Measurements from ENCODE around the gene DZIP3.

DZIP3 gene

DNA sequence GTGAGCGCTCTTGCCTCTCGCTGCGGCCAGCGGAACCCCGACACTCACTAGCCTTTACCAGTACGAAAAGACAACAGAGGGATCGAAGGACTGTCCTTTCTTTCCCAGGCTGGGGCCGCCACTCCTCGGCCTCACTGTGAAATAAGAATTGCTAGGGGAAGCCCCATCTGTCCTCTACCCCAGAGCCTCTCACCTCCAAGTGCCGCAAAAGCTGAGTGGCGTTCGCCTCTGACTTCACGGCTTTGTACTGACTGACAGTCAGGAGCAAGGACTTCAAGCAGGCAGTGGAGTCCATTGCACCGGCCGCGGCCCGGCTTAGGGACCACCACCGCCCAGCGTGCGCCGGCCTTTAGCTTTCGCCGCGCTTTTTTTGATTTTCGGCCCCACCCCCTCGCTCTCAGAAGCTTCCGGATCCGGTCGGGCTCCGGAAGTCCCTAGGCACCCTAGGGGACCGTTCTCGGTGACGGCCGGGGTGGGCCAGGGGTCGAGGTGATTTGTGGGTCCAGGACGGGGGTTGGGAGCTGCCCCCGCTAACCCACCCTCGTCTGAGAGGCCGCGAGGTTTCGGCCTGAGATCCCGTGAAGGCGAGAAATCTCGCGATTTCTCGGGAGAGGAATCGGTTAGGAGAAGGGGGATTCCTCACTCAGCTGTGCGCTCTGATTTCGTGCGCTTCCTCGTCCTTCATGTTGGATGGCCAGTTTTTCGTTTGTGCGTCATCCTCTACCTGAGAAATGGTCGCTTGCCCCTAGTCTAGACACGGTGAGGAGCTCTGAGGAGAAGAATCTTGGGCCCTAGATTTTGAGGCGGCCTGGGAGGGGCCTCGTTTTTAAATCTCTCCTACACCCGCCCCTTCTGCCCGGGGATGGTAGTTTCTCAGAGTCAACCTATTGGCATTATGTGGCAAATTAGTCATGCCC, at the start of gene DZIP3, which contains the start of gene CIP2A:
DZIP3 (plus strand) TSS at position 642 of the 917 bp plus-strand sequence. CDS start 15,685 bp downstream, outside the sequence.
CIP2A (minus strand) TSS at position 358 of the 917 bp plus-strand sequence; CDS start at position 295, 63 bp downstream.
- Histone ChIP-seq H3K4me1 (ENCODE audit: insufficient read depth, low read length) (peaks cover 9% of the 10 kb centered on the region), H3K9me3 (ENCODE audit: control insufficient read depth, insufficient read depth, low read length) (no peaks in the 10 kb centered on the region), H3K36me3 (ENCODE audit: insufficient read depth, low read length) (no peaks in the 10 kb centered on the region), H3K9ac (ENCODE audit: low read depth, low read length) (peak within 1 kb of the TSS; percentile 97)

DNA sequence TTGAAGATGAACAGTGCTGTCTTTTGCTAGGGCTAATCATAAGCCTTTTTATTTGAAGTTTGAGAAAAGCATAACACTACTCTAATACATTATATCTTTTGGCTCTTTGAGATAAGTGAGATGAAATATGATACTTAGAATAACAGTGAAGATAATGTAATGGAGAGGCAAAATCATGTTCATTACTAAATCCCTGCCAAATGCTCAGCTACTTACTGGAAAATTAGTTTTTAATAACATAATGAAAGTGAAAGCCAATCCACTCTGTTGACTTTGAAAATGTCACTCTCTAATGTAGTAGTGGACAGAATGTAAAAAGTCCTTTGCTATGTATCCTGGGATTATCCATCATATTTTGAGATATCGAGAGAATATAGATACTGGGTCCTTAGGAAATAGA, 43.3 kb upstream of the DZIP3 start:
- H3K9ac ChIP-seq (ENCODE audit: low read depth, low read length): no peak overlapping the region
- no peaks in the 10 kb centered on the region for H3K9me3 ChIP-seq (ENCODE audit: control insufficient read depth, insufficient read depth, low read length)
- H3K36me3 ChIP-seq (ENCODE audit: insufficient read depth, low read length): no peaks in the 10 kb centered on the region; the same call in 1 of the 2 replicates
- no peaks in the 10 kb centered on the region for H3K4me1 ChIP-seq (ENCODE audit: insufficient read depth, low read length)

GRCh38 chr3:108546692-108547091, 42.8 kb upstream of the DZIP3 start:
- Histone ChIP-seq H3K9ac (ENCODE audit: low read depth, low read length) (no peak overlapping the region), H3K4me1 (ENCODE audit: insufficient read depth, low read length) (no peaks in the 10 kb centered on the region), H3K36me3 (ENCODE audit: insufficient read depth, low read length) (no peaks in the 10 kb centered on the region; the same call in 1 of the 2 replicates), H3K9me3 (ENCODE audit: control insufficient read depth, insufficient read depth, low read length) (no peaks in the 10 kb centered on the region)

DNA sequence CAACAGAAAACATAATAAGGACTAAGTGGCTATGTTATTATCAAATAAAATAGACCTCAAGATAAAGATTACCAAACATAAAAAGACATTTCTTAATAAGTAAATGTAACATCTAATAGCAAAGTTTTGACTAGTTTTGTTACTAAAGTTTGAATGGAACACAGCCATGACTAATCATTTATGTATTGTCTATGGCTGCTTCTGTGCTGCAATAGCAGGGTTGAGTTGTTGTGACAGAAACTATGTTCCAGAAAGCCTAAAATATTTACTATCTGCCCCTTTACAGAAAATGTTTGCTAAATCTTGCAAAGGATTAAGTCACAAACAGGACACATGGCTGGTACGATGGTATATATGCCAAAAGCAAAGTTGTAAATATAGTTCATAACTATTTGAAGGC, 41.2 kb upstream of the DZIP3 start:
- Histone ChIP-seq H3K9ac (ENCODE audit: low read depth, low read length) (no peak overlapping the region), H3K36me3 (ENCODE audit: insufficient read depth, low read length) (no peaks in the 10 kb centered on the region; the same call in 1 of the 2 replicates), H3K4me1 (ENCODE audit: insufficient read depth, low read length) (no peaks in the 10 kb centered on the region), H3K9me3 (ENCODE audit: control insufficient read depth, insufficient read depth, low read length) (no peaks in the 10 kb centered on the region)

DNA sequence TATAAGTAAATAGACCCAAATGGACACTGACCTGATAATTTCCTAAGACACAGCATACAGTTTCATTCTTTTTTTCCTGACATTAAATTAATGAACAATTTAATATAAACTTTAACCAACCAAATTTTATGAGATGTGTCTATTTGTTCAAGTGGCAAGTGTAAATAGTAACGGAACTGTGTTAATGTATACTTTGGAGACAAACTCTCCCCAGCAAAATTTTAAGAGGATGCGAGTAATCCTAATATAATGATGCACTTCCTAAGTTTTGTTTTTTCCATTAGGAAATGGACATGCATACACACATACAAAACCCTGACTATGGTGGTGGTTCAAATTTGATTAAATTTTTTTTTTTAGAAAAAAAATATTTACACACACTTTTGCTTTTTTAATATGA, 40.6 kb upstream of the DZIP3 start:
- no peaks in the 10 kb centered on the region for H3K4me1 ChIP-seq (ENCODE audit: insufficient read depth, low read length)
- no peaks in the 10 kb centered on the region for H3K9me3 ChIP-seq (ENCODE audit: control insufficient read depth, insufficient read depth, low read length)
- H3K9ac ChIP-seq (ENCODE audit: low read depth, low read length): no peak overlapping the region
- no peaks in the 10 kb centered on the region; the same call in 1 of the 2 replicates for H3K36me3 ChIP-seq (ENCODE audit: insufficient read depth, low read length)

- Histone ChIP-seq H3K4me1 (ENCODE audit: insufficient read depth, low read length) (no peaks in the 10 kb centered on the region), H3K9ac (ENCODE audit: low read depth, low read length) (no peak overlapping the region), H3K36me3 (ENCODE audit: insufficient read depth, low read length) (peaks cover 3% of the 10 kb centered on the region; the same call in 1 of the 2 replicates), H3K9me3 (ENCODE audit: control insufficient read depth, insufficient read depth, low read length) (no peaks in the 10 kb centered on the region)
Observed at GRCh38 chr3:108552267-108553159, 37.0 kb upstream of the DZIP3 start.

DNA sequence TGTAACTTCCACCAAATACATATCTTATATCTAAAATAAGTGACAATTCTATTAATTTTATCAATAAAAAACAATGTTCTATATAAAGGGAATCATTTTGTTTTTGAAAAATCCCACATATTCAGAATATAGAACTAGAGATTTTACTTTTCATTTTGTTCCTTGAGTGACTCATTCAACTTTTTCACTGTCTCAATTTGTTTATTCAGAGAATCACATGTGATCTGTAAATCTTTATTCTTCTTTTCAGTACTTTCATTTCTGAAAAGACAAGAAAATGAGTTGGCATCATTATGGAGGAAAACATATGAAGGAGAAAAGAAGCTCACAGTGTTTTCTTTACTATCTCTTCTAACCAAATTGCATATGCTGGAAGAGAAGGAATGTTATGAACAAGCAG, 35.3 kb upstream of the DZIP3 start:
- Histone ChIP-seq H3K9me3 (ENCODE audit: control insufficient read depth, insufficient read depth, low read length) (no peaks in the 10 kb centered on the region), H3K9ac (ENCODE audit: low read depth, low read length) (no peak overlapping the region), H3K36me3 (ENCODE audit: insufficient read depth, low read length) (peaks cover 3% of the 10 kb centered on the region; the same call in 1 of the 2 replicates), H3K4me1 (ENCODE audit: insufficient read depth, low read length) (no peaks in the 10 kb centered on the region)

DNA sequence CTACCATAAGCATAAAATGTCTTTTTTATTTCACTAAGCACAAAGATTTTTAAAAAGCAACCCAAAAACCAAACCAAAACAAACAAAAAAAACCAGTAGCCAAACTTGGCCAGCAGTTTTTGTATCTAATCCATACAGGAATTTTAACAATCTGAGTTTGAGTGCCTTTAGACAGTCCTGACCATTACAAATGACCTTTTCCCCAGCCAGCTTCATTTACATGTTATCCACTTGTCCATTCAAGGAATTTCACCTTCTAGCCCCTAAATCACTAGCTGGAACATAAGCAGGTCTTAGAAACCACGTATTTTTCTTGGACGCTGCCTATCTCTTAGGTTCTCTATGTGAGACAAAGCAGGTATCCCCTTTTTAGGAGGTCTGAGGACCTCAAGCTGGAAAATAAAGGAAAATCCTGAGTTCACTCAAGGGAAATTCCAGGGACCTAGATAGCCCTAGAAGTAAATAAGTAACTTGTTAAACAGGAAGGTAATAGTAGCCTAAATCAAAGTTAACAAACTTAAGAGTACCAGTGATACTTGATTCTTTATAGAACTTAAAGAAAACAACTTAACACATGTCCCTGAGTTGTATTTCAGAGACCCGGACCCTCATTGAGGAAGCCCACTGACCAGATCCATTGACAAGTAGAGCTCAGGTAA, 34.5 kb upstream of the DZIP3 start:
- Histone ChIP-seq H3K4me1 (ENCODE audit: insufficient read depth, low read length) (no peaks in the 10 kb centered on the region), H3K36me3 (ENCODE audit: insufficient read depth, low read length) (peaks cover 3% of the 10 kb centered on the region; the same call in 1 of the 2 replicates), H3K9ac (ENCODE audit: low read depth, low read length) (no peak overlapping the region), H3K9me3 (ENCODE audit: control insufficient read depth, insufficient read depth, low read length) (no peaks in the 10 kb centered on the region)

- H3K4me1 ChIP-seq (ENCODE audit: insufficient read depth, low read length): no peaks in the 10 kb centered on the region
- H3K9me3 ChIP-seq (ENCODE audit: control insufficient read depth, insufficient read depth, low read length): no peaks in the 10 kb centered on the region
- no peak overlapping the region for H3K9ac ChIP-seq (ENCODE audit: low read depth, low read length)
- peaks cover 3% of the 10 kb centered on the region; the same call in 1 of the 2 replicates for H3K36me3 ChIP-seq (ENCODE audit: insufficient read depth, low read length)
Observed at GRCh38 chr3:108555966-108556581, 33.4 kb upstream of the DZIP3 start.

DNA sequence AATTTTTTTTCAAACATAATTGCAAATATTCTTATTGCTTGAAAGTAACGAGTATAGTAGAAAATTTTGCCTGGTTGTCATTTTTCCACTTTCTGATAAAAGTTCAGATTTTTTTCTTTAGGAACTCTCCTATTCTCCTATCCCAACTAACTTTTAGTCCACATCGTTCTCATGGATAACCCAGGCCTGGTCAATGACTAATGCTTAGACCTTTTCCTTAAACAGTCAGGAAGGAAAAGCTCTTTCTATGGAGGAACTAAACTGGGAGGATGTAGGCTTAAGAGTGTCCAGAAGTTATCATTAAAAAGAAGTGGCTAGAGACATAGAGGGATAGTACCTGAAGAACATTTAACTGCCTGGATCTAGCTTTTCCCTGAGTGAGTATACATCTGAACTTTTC, 27.0 kb upstream of the DZIP3 start:
- H3K9ac ChIP-seq (ENCODE audit: low read depth, low read length): no peak overlapping the region
- H3K4me1 ChIP-seq (ENCODE audit: insufficient read depth, low read length): no peaks in the 10 kb centered on the region
- H3K9me3 ChIP-seq (ENCODE audit: control insufficient read depth, insufficient read depth, low read length): no peaks in the 10 kb centered on the region
- H3K36me3 ChIP-seq (ENCODE audit: insufficient read depth, low read length): peaks cover 6% of the 10 kb centered on the region

DNA sequence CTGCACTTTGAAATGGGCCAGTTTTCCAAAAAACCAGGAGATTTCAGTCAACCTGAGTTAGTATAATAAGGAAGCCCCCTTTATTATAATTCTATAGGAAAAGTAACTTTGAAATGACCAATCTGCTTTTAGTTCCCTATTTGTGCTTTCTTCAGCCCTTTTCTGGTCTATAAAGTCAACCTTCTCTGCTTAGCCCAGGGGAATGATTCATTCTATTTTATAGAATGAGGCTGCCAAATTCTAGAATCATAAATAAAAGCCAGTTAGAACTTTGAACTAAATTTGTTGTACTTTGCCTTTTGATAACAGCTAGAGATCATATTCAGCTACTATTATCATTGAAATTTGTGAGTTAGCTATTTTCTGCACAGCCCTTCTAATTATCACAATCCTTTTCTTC, 25.0 kb upstream of the DZIP3 start:
- H3K4me1 ChIP-seq (ENCODE audit: insufficient read depth, low read length): no peaks in the 10 kb centered on the region
- H3K9me3 ChIP-seq (ENCODE audit: control insufficient read depth, insufficient read depth, low read length): no peaks in the 10 kb centered on the region
- H3K9ac ChIP-seq (ENCODE audit: low read depth, low read length): no peak overlapping the region
- peaks cover 6% of the 10 kb centered on the region; the same call in 1 of the 2 replicates for H3K36me3 ChIP-seq (ENCODE audit: insufficient read depth, low read length)

DNA sequence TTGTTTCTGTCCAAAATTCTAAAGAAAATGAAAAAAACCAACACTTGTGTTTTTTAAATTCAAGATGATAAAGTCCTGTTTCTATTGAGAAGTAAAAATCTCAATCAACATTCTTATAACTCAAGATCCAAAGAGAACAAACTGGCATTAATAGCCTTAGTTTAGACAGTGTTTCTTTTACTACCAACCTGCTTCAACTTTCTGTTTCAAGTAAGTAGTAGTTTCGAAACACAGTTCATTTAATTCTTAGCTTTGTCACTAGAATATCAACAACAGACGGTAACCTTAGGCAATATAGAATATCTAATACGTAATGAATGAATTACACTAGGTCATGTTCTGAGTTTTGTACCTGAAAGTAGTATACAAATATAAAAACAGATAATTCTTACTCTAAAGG, 24.0 kb upstream of the DZIP3 start:
- Histone ChIP-seq H3K9ac (ENCODE audit: low read depth, low read length) (no peak overlapping the region), H3K9me3 (ENCODE audit: control insufficient read depth, insufficient read depth, low read length) (no peaks in the 10 kb centered on the region), H3K4me1 (ENCODE audit: insufficient read depth, low read length) (no peaks in the 10 kb centered on the region), H3K36me3 (ENCODE audit: insufficient read depth, low read length) (peaks cover 6% of the 10 kb centered on the region; the same call in 1 of the 2 replicates)

DNA sequence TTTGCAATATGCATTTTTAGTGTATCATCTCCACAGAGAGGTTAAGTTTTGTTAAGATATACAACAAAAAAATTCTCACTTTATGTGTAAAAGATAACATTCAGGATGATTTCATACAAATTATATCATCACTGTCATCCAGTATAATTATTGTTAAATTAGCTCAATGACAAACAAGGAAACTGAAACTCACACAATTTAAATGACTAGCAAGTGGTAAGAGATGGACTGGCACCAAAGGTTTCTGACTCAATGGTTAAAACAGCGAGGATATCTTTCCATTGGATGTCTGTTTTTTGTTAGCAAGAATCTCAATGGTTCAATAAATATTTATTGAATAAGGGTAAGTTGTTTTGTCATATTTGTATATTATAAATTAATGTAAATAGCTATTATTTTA, 22.9 kb upstream of the DZIP3 start:
- no peak overlapping the region for H3K9ac ChIP-seq (ENCODE audit: low read depth, low read length)
- H3K36me3 ChIP-seq (ENCODE audit: insufficient read depth, low read length): peaks cover 6% of the 10 kb centered on the region; the same call in 1 of the 2 replicates
- H3K4me1 ChIP-seq (ENCODE audit: insufficient read depth, low read length): no peaks in the 10 kb centered on the region
- H3K9me3 ChIP-seq (ENCODE audit: control insufficient read depth, insufficient read depth, low read length): no peaks in the 10 kb centered on the region
